DND-41 (cell line): ENCODE measurements around the gene ZNF354C.

Source experiments
- ATAC-seq: fragments of 200-7000 bp; cut with Tn5 transposase; 3 replicates; pipeline ENCODE4 v1.9.1; 2021; ENCODE audit warnings: low read depth; ENCODE audit not compliant: insufficient read depth
- DNase-seq: peaks from one replicate; pipeline ENCODE4 v3.0.0-alpha.2; 2020
- H2AFZ ChIP-seq: 2 replicates; pipeline ENCODE4 v1.6.0; 2012; ENCODE audit warnings: low read depth, low read length
- H3K27ac ChIP-seq: 2 replicates; pipeline ENCODE4 v1.5.1; 2012; ENCODE audit warnings: low read length, inconsistent platforms
- H3K27me3 ChIP-seq: fragments of 200-600 bp; sonication (generic); 2 replicates; pipeline ENCODE4 v1.6.0; 2012; ENCODE audit warnings: low read length, mild to moderate bottlenecking, inconsistent platforms; ENCODE audit not compliant: insufficient read depth, poor library complexity
- H3K36me3 ChIP-seq: 2 replicates; pipeline ENCODE4 v1.5.1; 2012; ENCODE audit warnings: low read length, inconsistent platforms; ENCODE audit not compliant: insufficient read depth
- H3K4me1 ChIP-seq: 2 replicates; pipeline ENCODE4 v1.5.1; 2012; ENCODE audit warnings: mild to moderate bottlenecking, low read length; ENCODE audit not compliant: insufficient read depth
- H3K4me2 ChIP-seq: 2 replicates; pipeline ENCODE4 v1.6.0; 2012; ENCODE audit warnings: mild to moderate bottlenecking, moderate library complexity, low read length, inconsistent platforms; ENCODE audit not compliant: insufficient read depth
- H3K4me3 ChIP-seq, 2 experiments: fragments of 200-600 bp in 1 of 2; shearing (Covaris generic) in 1 of 2; 2 replicates each; pipeline ENCODE4 v1.5.1; 2012 to 2016; ENCODE audit warnings: inconsistent platforms in 2 of 2, low read length in 2 of 2, mild to moderate bottlenecking in 2 of 2, low read depth in 1 of 2, moderate library complexity in 1 of 2
- H3K79me2 ChIP-seq: 2 replicates; pipeline ENCODE4 v1.6.0; 2012; ENCODE audit warnings: low read length, inconsistent platforms; ENCODE audit not compliant: insufficient read depth
- H3K9ac ChIP-seq: 2 replicates; pipeline ENCODE4 v1.6.0; 2012; ENCODE audit warnings: low read depth, mild to moderate bottlenecking, inconsistent platforms, low read length, moderate library complexity
- H3K9me3 ChIP-seq: 2 replicates; pipeline ENCODE4 v1.5.1; 2012; ENCODE audit warnings: low read length, moderate library complexity, mild to moderate bottlenecking, inconsistent platforms; ENCODE audit not compliant: insufficient read depth, severe bottlenecking
- H4K20me1 ChIP-seq: 2 replicates; pipeline ENCODE4 v1.6.0; 2012; ENCODE audit warnings: low read length; ENCODE audit not compliant: insufficient read depth
- CTCF ChIP-seq: IDR thresholded peaks from 2 replicates; pipeline ENCODE4 v1.5.1; 2012; ENCODE audit warnings: borderline replicate concordance, low read length, moderate library complexity, mild to moderate bottlenecking; ENCODE audit not compliant: poor library complexity, severe bottlenecking; ENCODE audit errors: extremely low read depth
- EZH2 ChIP-seq: IDR thresholded peaks from 3 replicates; pipeline ENCODE4 v1.6.1; 2012; ENCODE audit warnings: borderline replicate concordance, low read depth, mild to moderate bottlenecking, moderate library complexity, low read length, inconsistent platforms; ENCODE audit not compliant: severe bottlenecking

The ZNF354C gene

GRCh38 chr5:179120951-179121666 lies 60.9 kb downstream of the ZNF354C start:
- no peak for DNase-seq
- Histone ChIP-seq H4K20me1 (no peaks in the 10 kb centered on the region), H3K79me2 (no peaks in the 10 kb centered on the region), H3K4me3 (no peak overlapping the region), H3K27ac (no peak overlapping the region), H3K36me3 (no peaks in the 10 kb centered on the region), H2AFZ (no peak overlapping the region), H3K9me3 (no peaks in the 10 kb centered on the region), H3K4me1 (no peaks in the 10 kb centered on the region), H3K4me2 (no peak overlapping the region), H3K9ac (no peak overlapping the region), H3K27me3 (no peaks in the 10 kb centered on the region)
- TF ChIP-seq EZH2 = no peak
- TF ChIP-seq CTCF = no peak
- ATAC-seq = no peak

GRCh38 chr5:179121667-179122111 lies 61.5 kb downstream of the ZNF354C start:
- no peak overlapping the region for H3K4me2 ChIP-seq
- no peaks in the 10 kb centered on the region for H3K4me1 ChIP-seq
- no peak overlapping the region for H3K9ac ChIP-seq
- TF ChIP-seq EZH2 (no peak), CTCF (no peak)
- H3K4me3 ChIP-seq = no peak overlapping the region
- no peaks in the 10 kb centered on the region for H3K9me3 ChIP-seq
- H2AFZ ChIP-seq = no peak overlapping the region
- H3K36me3 ChIP-seq = no peaks in the 10 kb centered on the region
- DNase-seq (no peak), ATAC-seq (no peak)
- no peaks in the 10 kb centered on the region for H3K79me2 ChIP-seq
- no peaks in the 10 kb centered on the region for H3K27me3 ChIP-seq
- H4K20me1 ChIP-seq = no peaks in the 10 kb centered on the region
- no peak overlapping the region for H3K27ac ChIP-seq

- H3K27me3 ChIP-seq = no peaks in the 10 kb centered on the region
- no peaks in the 10 kb centered on the region for H3K36me3 ChIP-seq
- no peak overlapping the region for H3K4me2 ChIP-seq
- ATAC-seq = no peak
- no peak overlapping the region for H3K27ac ChIP-seq
- H3K79me2 ChIP-seq = no peaks in the 10 kb centered on the region
- TF ChIP-seq CTCF (no peak), EZH2 (no peak)
- no peaks in the 10 kb centered on the region for H3K9me3 ChIP-seq
- no peaks in the 10 kb centered on the region for H3K4me1 ChIP-seq
- DNase-seq = no peak
- no peaks in the 10 kb centered on the region for H4K20me1 ChIP-seq
- H3K4me3 ChIP-seq = no peak overlapping the region
- no peak overlapping the region for H3K9ac ChIP-seq
- H2AFZ ChIP-seq = no peak overlapping the region
Observed at GRCh38 chr5:179122411-179123108, 62.4 kb downstream of the ZNF354C start.
